Astrocyte (in vitro differentiated cells and primary cell): ENCODE measurements around the gene HES5. TPM values are rescaled to one million over a fixed set of nuclear protein-coding genes. Genes with fewer than 3 reads are reported as not detected.

ENCODE experiments used
- DNase-seq: peaks from one replicate; pipeline ENCODE4 v3.0.0-alpha.2; 2010; ENCODE audit warnings: low read depth
- FAIRE-seq: peaks from 2 replicates; lab custom pipeline; 2011; peaks lifted over from hg19 to GRCh38; lab: Jason Lieb, UNC
- H2AFZ ChIP-seq: 2 replicates; pipeline ENCODE4 v1.6.0; 2012; ENCODE audit warnings: low read depth, low read length, inconsistent platforms
- H3K27ac ChIP-seq: 2 replicates; pipeline ENCODE4 v1.5.1; 2011; ENCODE audit warnings: low read depth, low read length, inconsistent platforms
- H3K27me3 ChIP-seq: 2 replicates; pipeline ENCODE4 v1.6.0; 2011; ENCODE audit warnings: low read length, inconsistent platforms; ENCODE audit not compliant: insufficient read depth
- H3K36me3 ChIP-seq: 2 replicates; pipeline ENCODE4 v1.5.1; 2011; ENCODE audit warnings: low read length, inconsistent platforms; ENCODE audit not compliant: insufficient read depth
- H3K4me1 ChIP-seq: 2 replicates; pipeline ENCODE4 v1.5.1; 2011; ENCODE audit warnings: low read length, inconsistent platforms; ENCODE audit not compliant: insufficient read depth
- H3K4me2 ChIP-seq: 2 replicates; pipeline ENCODE4 v1.6.0; 2012; ENCODE audit warnings: low read length, inconsistent platforms
- H3K4me3 ChIP-seq: 2 replicates; pipeline ENCODE4 v1.5.1; 2011; ENCODE audit warnings: low read depth, mild to moderate bottlenecking, low read length, inconsistent platforms; ENCODE audit not compliant: insufficient read depth
- H3K79me2 ChIP-seq: 2 replicates; pipeline ENCODE4 v1.6.0; 2012; ENCODE audit warnings: mild to moderate bottlenecking, low read length, inconsistent platforms; ENCODE audit not compliant: insufficient read depth
- H3K9ac ChIP-seq: 2 replicates; pipeline ENCODE4 v1.6.0; 2012; ENCODE audit warnings: mild to moderate bottlenecking, low read length, inconsistent platforms
- H3K9me3 ChIP-seq: 2 replicates; pipeline ENCODE4 v1.5.1; 2012; ENCODE audit warnings: low read depth, mild to moderate bottlenecking, low read length, inconsistent platforms; ENCODE audit not compliant: insufficient read depth
- H4K20me1 ChIP-seq: 2 replicates; pipeline ENCODE4 v1.6.0; 2012; ENCODE audit warnings: low read length, inconsistent platforms; ENCODE audit not compliant: insufficient read depth
- H3K27ac Mint-ChIP-seq: one replicate; pipeline ENCODE4 v1.8.0; 2021; ENCODE audit warnings: mild to moderate bottlenecking, mixed read lengths; ENCODE audit not compliant: unreplicated experiment
- H3K27me3 Mint-ChIP-seq: one replicate; pipeline ENCODE4 v1.8.0; 2021; ENCODE audit warnings: low read depth, mixed read lengths; ENCODE audit not compliant: unreplicated experiment
- H3K36me3 Mint-ChIP-seq: one replicate; pipeline ENCODE4 v1.8.0; 2021; ENCODE audit warnings: low read depth, mixed read lengths; ENCODE audit not compliant: unreplicated experiment
- H3K4me1 Mint-ChIP-seq: one replicate; pipeline ENCODE4 v1.8.0; 2021; ENCODE audit warnings: low read depth, mixed read lengths; ENCODE audit not compliant: unreplicated experiment
- H3K4me3 Mint-ChIP-seq: one replicate; pipeline ENCODE4 v1.8.0; 2021; ENCODE audit warnings: mild to moderate bottlenecking, moderate library complexity, mixed read lengths; ENCODE audit not compliant: unreplicated experiment
- H3K9me3 Mint-ChIP-seq: one replicate; pipeline ENCODE4 v1.8.0; 2021; ENCODE audit warnings: mild to moderate bottlenecking, mixed read lengths; ENCODE audit not compliant: unreplicated experiment
- CTCF ChIP-seq: IDR thresholded peaks from 2 replicates; pipeline ENCODE4 v1.5.1; 2011; ENCODE audit warnings: low read depth, mild to moderate bottlenecking, inconsistent platforms, low read length, moderate library complexity; ENCODE audit not compliant: insufficient read depth
- EZH2 ChIP-seq: IDR thresholded peaks from 2 replicates; pipeline ENCODE4 v1.6.1; 2012; ENCODE audit warnings: mild to moderate bottlenecking, low read length, inconsistent platforms; ENCODE audit not compliant: insufficient read depth
- total RNA-seq: library from RNA; stranded (reverse); gene quantifications from 2 replicates; pipeline ENCODE4 v1.2.1, GENCODE V29; 2021

The HES5 gene
- total RNA-seq, 1 donor from 2014 or later: not detected

DNA sequence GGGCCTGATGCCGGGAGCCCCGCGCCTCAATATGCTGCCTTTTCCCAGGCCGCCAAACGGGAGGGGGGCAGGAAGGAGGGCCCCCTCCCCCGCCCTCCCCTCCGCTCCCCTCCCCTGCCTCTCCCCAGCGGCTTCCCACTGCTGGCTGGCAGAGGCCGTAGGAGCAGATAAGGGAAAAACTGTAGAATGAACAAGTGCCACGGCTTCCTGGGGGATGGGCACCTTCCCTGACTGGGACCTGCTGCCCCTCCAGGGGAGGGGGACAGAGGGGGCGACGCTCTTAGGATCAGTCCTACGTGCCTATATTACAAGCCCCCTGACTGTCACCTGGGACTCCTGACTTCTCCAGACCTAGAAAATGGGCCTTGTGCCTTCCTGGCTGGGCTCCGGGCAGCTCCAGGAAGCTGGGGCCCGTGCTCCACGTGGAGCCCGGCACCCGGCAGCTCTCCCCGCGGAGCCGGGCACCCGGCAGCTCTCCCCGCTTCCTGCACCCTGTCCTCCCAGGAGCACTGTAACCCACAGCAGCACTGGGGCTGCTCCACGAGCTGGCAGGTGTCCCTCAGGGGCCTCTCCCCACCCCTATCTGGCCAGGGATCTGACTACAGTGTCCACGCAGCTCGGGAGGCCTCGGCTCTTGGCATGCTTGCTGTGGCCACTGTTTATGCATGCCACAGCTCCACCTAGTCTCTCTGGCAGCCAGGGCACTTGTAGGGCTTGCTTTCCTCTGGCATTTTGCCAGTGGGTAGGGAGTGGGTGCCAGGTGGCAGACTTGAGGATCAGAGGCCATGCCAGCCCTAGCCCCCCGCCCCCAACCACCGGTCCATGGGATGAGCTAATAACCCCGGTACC, 674 bp upstream of the HES5 start:
- no peak for TF ChIP-seq EZH2
- TF ChIP-seq CTCF: no peak
- Histone ChIP-seq H3K36me3 (no peaks in the 10 kb centered on the region), H3K9me3 (no peaks in the 10 kb centered on the region), H3K27ac (no peak overlapping the region), H3K27me3 (peaks cover 6% of the 10 kb centered on the region), H3K4me2 (no peak overlapping the region), H4K20me1 (peaks cover 2% of the 10 kb centered on the region), H2AFZ (peak overlapping the region; percentile 18), H3K4me3 (no peak overlapping the region), H3K4me1 (peaks cover 43% of the 10 kb centered on the region), H3K79me2 (peaks cover 2% of the 10 kb centered on the region), H3K9ac (no peak overlapping the region)
- no peaks in the 10 kb centered on the region for H3K36me3 Mint-ChIP-seq
- H3K9me3 Mint-ChIP-seq: no peaks in the 10 kb centered on the region
- peaks cover 10% of the 10 kb centered on the region for H3K4me1 Mint-ChIP-seq
- no peak overlapping the region for H3K27ac Mint-ChIP-seq
- no peak for FAIRE-seq
- DNase-seq: no peak
- no peak overlapping the region for H3K4me3 Mint-ChIP-seq
- peaks cover 33% of the 10 kb centered on the region for H3K27me3 Mint-ChIP-seq

- Histone ChIP-seq H3K27ac (no peak overlapping the region), H3K36me3 (no peaks in the 10 kb centered on the region), H3K4me1 (peaks cover 42% of the 10 kb centered on the region), H3K27me3 (peaks cover 6% of the 10 kb centered on the region), H3K9me3 (no peaks in the 10 kb centered on the region), H3K9ac (no peak overlapping the region), H3K79me2 (peaks cover 18% of the 10 kb centered on the region), H3K4me2 (peak overlapping the region; percentile 65), H4K20me1 (peaks cover 18% of the 10 kb centered on the region), H2AFZ (no peak overlapping the region), H3K4me3 (no peak overlapping the region)
- no peaks in the 10 kb centered on the region for H3K9me3 Mint-ChIP-seq
- no peaks in the 10 kb centered on the region for H3K36me3 Mint-ChIP-seq
- H3K27ac Mint-ChIP-seq: no peak overlapping the region
- TF ChIP-seq EZH2 (peak; percentile 63), CTCF (no peak)
- H3K4me1 Mint-ChIP-seq: peaks cover 10% of the 10 kb centered on the region
- DNase-seq: no peak
- no peak overlapping the region for H3K4me3 Mint-ChIP-seq
- H3K27me3 Mint-ChIP-seq: peaks cover 33% of the 10 kb centered on the region
- no peak for FAIRE-seq
Measured at GRCh38 chr1:2528966-2529783, 888 bp downstream of the HES5 start.
